Adrenal gland (tissue), 5 donors: ENCODE data around the gene BCAT1.

Source experiments
- POLR2A ChIP-seq, 2 donors: fragments of 450-650 bp; IDR thresholded peaks; one replicate each; pipeline ENCODE4 v1.6.1; 2017; ENCODE audit warnings: antibody characterized with exemption in 2 of 2, mild to moderate bottlenecking in 2 of 2, moderate library complexity in 1 of 2
- TF ChIP-seq, protein P1 (sequence below), 6 experiments: fragments of 450-650 bp in 4 of 6; fragments of 200-600 bp in 2 of 6; sonication (generic) in 1 of 6; IDR thresholded peaks; 1 replicate in 5 of 6; 2 replicates in 1 of 6; pipeline versions ENCODE4 v1.5.1 to v1.8.0; 2016 to 2021; ENCODE audit warnings: antibody characterized with exemption in 6 of 6, mild to moderate bottlenecking in 2 of 6, moderate library complexity in 1 of 6
- donor health status: DM: no; HTN: no; CAD: no.

DNA sequence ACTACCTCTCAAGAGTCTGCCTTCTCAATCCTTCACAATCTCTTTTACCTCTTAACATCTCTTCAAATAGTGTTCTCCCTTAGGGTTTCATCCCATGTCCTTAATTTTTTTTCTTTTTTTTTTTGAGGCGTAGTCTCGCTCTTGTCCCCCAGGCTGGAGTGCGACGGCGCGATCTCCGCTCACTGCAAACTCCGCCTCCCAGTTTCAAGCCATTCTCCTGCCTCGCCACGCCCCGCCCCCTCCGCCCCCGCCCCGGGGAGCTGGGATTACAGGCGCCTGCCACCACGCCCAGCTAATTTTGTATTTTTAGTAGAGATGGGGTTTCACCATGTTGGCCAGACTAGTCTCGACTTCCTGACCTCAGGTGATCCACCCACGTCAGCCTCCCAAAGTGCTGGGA, 7.0 kb upstream of the BCAT1 start:
- TF ChIP-seq, protein P1, sequence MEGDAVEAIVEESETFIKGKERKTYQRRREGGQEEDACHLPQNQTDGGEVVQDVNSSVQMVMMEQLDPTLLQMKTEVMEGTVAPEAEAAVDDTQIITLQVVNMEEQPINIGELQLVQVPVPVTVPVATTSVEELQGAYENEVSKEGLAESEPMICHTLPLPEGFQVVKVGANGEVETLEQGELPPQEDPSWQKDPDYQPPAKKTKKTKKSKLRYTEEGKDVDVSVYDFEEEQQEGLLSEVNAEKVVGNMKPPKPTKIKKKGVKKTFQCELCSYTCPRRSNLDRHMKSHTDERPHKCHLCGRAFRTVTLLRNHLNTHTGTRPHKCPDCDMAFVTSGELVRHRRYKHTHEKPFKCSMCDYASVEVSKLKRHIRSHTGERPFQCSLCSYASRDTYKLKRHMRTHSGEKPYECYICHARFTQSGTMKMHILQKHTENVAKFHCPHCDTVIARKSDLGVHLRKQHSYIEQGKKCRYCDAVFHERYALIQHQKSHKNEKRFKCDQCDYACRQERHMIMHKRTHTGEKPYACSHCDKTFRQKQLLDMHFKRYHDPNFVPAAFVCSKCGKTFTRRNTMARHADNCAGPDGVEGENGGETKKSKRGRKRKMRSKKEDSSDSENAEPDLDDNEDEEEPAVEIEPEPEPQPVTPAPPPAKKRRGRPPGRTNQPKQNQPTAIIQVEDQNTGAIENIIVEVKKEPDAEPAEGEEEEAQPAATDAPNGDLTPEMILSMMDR (IDR thresholded peaks at IDR 0.05) = no peak
- TF ChIP-seq POLR2A (IDR thresholded peaks at IDR 0.05) = no peak
